DOHH2 (cell line): ENCODE measurements around the gene PRDM5.

Experiments
- H3F3A ChIP-seq: fragments of 200-600 bp; sonication (generic), shearing (Covaris generic); 2 replicates; pipeline ENCODE4 v1.6.0; 2016; ENCODE audit warnings: antibody characterized with exemption, mild to moderate bottlenecking; ENCODE audit not compliant: control insufficient read depth, insufficient read depth
- H3K27ac ChIP-seq: fragments of 200-600 bp; sonication (generic); 2 replicates; pipeline ENCODE4 v1.5.1; 2014; ENCODE audit warnings: low read depth, mild to moderate bottlenecking, low read length, moderate library complexity
- H3K27me3 ChIP-seq: fragments of 200-600 bp; sonication (generic); 2 replicates; pipeline ENCODE4 v1.6.1; 2014; ENCODE audit warnings: mild to moderate bottlenecking, low read length, mixed read lengths; ENCODE audit not compliant: control insufficient read depth
- H3K36me3 ChIP-seq: fragments of 200-600 bp; sonication (generic); 2 replicates; pipeline ENCODE4 v1.6.1; 2014; ENCODE audit warnings: mild to moderate bottlenecking, low read length, moderate library complexity, mixed read lengths; ENCODE audit not compliant: control insufficient read depth
- H3K4me1 ChIP-seq: fragments of 200-600 bp; sonication (generic); 2 replicates; pipeline ENCODE4 v1.6.1; 2014; ENCODE audit warnings: mild to moderate bottlenecking, low read length, mixed read lengths; ENCODE audit not compliant: control insufficient read depth
- H3K4me2 ChIP-seq: fragments of 200-600 bp; sonication (generic); 2 replicates; pipeline ENCODE4 v1.6.0; 2014; ENCODE audit warnings: mild to moderate bottlenecking, low read length, moderate library complexity
- H3K4me3 ChIP-seq: fragments of 200-600 bp; sonication (generic); 2 replicates; pipeline ENCODE4 v1.5.1; 2014; ENCODE audit warnings: mild to moderate bottlenecking, low read length, mixed read lengths
- H3K79me2 ChIP-seq: fragments of 200-600 bp; sonication (generic); 2 replicates; pipeline ENCODE4 v1.6.1; 2014; ENCODE audit warnings: mild to moderate bottlenecking, low read length, mixed read lengths; ENCODE audit not compliant: control insufficient read depth
- H3K9me2 ChIP-seq: fragments of 200-600 bp; sonication (generic); replicated peaks from 2 replicates; pipeline ENCODE4 v1.6.1; 2014; ENCODE audit warnings: mild to moderate bottlenecking, low read length, mixed read lengths; ENCODE audit not compliant: control insufficient read depth
- H3K9me3 ChIP-seq: fragments of 200-600 bp; sonication (generic); 2 replicates; pipeline ENCODE4 v1.6.1; 2014; ENCODE audit warnings: antibody characterized with exemption, low read length, mixed read lengths; ENCODE audit not compliant: control insufficient read depth, insufficient read depth
- H4K20me1 ChIP-seq: fragments of 200-600 bp; sonication (generic); 2 replicates; pipeline ENCODE4 v1.6.0; 2014; ENCODE audit warnings: low read depth, mild to moderate bottlenecking, antibody characterized with exemption, low read length, moderate library complexity; ENCODE audit not compliant: control insufficient read depth, insufficient read depth
- CTCF ChIP-seq: fragments of 200-600 bp; sonication (generic); IDR thresholded peaks from one replicate; pipeline ENCODE4 v1.5.1; 2014; ENCODE audit warnings: antibody characterized with exemption, mild to moderate bottlenecking, low read depth, low read length; ENCODE audit not compliant: poor library complexity, severe bottlenecking
- EZH2phosphoT487 ChIP-seq: fragments of 200-600 bp; sonication (generic); IDR thresholded peaks from 2 replicates; pipeline ENCODE4 v1.6.1; 2017; ENCODE audit warnings: borderline replicate concordance, mild to moderate bottlenecking, antibody characterized with exemption, low read length, moderate library complexity, mixed read lengths

PRDM5 gene

GRCh38 chr4:120773641-120774040 lies 148.9 kb downstream of the PRDM5 start:
- no peaks in the 10 kb centered on the region for H3K9me2 ChIP-seq
- peak overlapping the region; percentile 7; the same call in 1 of the 2 replicates for H3K27ac ChIP-seq
- H3K4me2 ChIP-seq, result peak overlapping the region; percentile 23

GRCh38 chr4:120771907-120772306 lies 150.6 kb downstream of the PRDM5 start:
- Histone ChIP-seq H3K27ac (no peak overlapping the region), H3K4me1 (peaks cover 20% of the 10 kb centered on the region), H3K27me3 (no peaks in the 10 kb centered on the region)

More at GRCh38 chr4:120773641-120774040, 148.9 kb downstream of the PRDM5 start:
- TF ChIP-seq EZH2phosphoT487 (no peak), CTCF (no peak)
- H3K27me3 ChIP-seq, result no peaks in the 10 kb centered on the region
- peaks cover 20% of the 10 kb centered on the region for H3K4me1 ChIP-seq
- no peaks in the 10 kb centered on the region for H3K36me3 ChIP-seq
- H3K79me2 ChIP-seq, result no peaks in the 10 kb centered on the region
- H4K20me1 ChIP-seq, result no peaks in the 10 kb centered on the region
- no peaks in the 10 kb centered on the region for H3F3A ChIP-seq
- no peaks in the 10 kb centered on the region for H3K9me3 ChIP-seq
- no peak overlapping the region for H3K4me3 ChIP-seq

GRCh38 chr4:120770897-120771296 lies 151.6 kb downstream of the PRDM5 start:
- no peak overlapping the region for H3K4me3 ChIP-seq
- H3K4me2 ChIP-seq, result no peak overlapping the region
- H4K20me1 ChIP-seq, result no peaks in the 10 kb centered on the region
- no peaks in the 10 kb centered on the region for H3K27me3 ChIP-seq
- H3K9me2 ChIP-seq, result no peaks in the 10 kb centered on the region
- H3K4me1 ChIP-seq, result peaks cover 26% of the 10 kb centered on the region
- H3K27ac ChIP-seq, result no peak overlapping the region
- no peaks in the 10 kb centered on the region for H3K79me2 ChIP-seq
- H3K36me3 ChIP-seq, result no peaks in the 10 kb centered on the region
- TF ChIP-seq CTCF, result no peak
- TF ChIP-seq EZH2phosphoT487, result no peak
- H3F3A ChIP-seq, result no peaks in the 10 kb centered on the region
- H3K9me3 ChIP-seq, result no peaks in the 10 kb centered on the region

More at GRCh38 chr4:120771907-120772306, 150.6 kb downstream of the PRDM5 start:
- Histone ChIP-seq H3K79me2 (no peaks in the 10 kb centered on the region), H3K9me3 (no peaks in the 10 kb centered on the region), H3K4me2 (no peak overlapping the region), H3K36me3 (no peaks in the 10 kb centered on the region), H3F3A (no peaks in the 10 kb centered on the region), H3K9me2 (no peaks in the 10 kb centered on the region), H4K20me1 (no peaks in the 10 kb centered on the region), H3K4me3 (no peak overlapping the region)
- no peak for TF ChIP-seq CTCF
- TF ChIP-seq EZH2phosphoT487, result no peak
